Spinal cord (tissue), 10 donors: ENCODE measurements around the gene PLPPR4. TPM values are rescaled to one million over a fixed set of nuclear protein-coding genes. Genes with fewer than 3 reads are reported as not detected.
"Not testable (repeated sequence)": the region's sequence is repeated elsewhere in the genome, so short reads cannot be mapped to it uniquely, and the experiment has no call there.

Experiments
- DNase-seq, 6 donors: peaks; one replicate each; pipeline versions ENCODE4 v3.0.0 to v3.0.0-alpha.2; 2013 to 2015; ENCODE audit warnings: low spot score in 6 of 6, low read depth in 4 of 6
- H3K27ac ChIP-seq: one replicate; pipeline ENCODE4 v1.5.1; 2013; ENCODE audit warnings: low read depth, low read length, control low read depth
- H3K27me3 ChIP-seq: one replicate; pipeline ENCODE4 v1.6.1; 2013; ENCODE audit warnings: low read length; ENCODE audit not compliant: control insufficient read depth, insufficient read depth
- H3K36me3 ChIP-seq: one replicate; pipeline ENCODE4 v1.6.1; 2013; ENCODE audit warnings: low read length; ENCODE audit not compliant: control insufficient read depth, insufficient read depth
- H3K4me1 ChIP-seq: one replicate; pipeline ENCODE4 v1.6.1; 2013; ENCODE audit warnings: low read length; ENCODE audit not compliant: control insufficient read depth, insufficient read depth
- H3K4me3 ChIP-seq: one replicate; pipeline ENCODE4 v1.5.1; 2013; ENCODE audit warnings: low read depth, low read length, control low read depth
- H3K9me3 ChIP-seq: one replicate; pipeline ENCODE4 v1.6.1; 2013; ENCODE audit warnings: low read length; ENCODE audit not compliant: control insufficient read depth, insufficient read depth
- WGBS: methylation state at CpG from one replicate; pipeline ENCODE4 v1.1.5; 2013; ENCODE audit warnings: missing lambda C conversion rate; ENCODE audit not compliant: insufficient coverage; 5-methylcytosine and 5-hydroxymethylcytosine counted together
- polyA plus RNA-seq, 2 donors: library from polyadenylated mRNA; unstranded; fragments of 120-200 nt; gene quantifications; one replicate each; pipeline ENCODE4 v1.2.1, GENCODE V29; 2013; ENCODE audit not compliant: insufficient read length in 2 of 2
- total RNA-seq, 2 donors: library from RNA; depleted of rRNA in 1 of 2; stranded (reverse); fragments of 120-200 nt in 1 of 2; fragments of >200 nt in 1 of 2; gene quantifications; one replicate each; pipeline versions ENCODE4 v1.2.3 to v1.2.4, GENCODE V29; 2013 to 2014
- donor health status: healthy.

Gene PLPPR4
- total and polyA plus RNA-seq, 4 donors, result 13.1 to 70.7 (median 39.8) TPM

DNA sequence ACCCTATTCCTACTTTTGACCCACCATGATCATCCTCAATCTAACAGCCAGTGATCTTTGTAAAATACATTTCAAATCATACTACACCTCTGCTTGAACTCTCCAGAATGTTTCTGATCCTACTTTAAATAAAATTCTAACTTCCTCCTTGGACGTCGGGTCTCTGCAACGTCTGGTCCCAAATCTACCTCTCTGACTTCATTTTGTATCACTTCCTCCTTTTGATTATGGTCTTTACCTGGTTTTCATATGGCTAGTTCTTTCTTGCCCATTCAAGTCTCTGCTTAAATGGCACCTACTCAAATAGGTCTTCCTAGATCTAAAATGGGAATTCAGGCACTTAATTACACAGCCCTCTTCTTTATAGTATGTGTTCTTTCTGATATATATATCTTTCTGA is 18.2 kb downstream of the PLPPR4 start:
- no peaks in the 10 kb centered on the region for H3K9me3 ChIP-seq
- WGBS, result 55% methylated on average over 3 of the region's 3 CpGs

DNA sequence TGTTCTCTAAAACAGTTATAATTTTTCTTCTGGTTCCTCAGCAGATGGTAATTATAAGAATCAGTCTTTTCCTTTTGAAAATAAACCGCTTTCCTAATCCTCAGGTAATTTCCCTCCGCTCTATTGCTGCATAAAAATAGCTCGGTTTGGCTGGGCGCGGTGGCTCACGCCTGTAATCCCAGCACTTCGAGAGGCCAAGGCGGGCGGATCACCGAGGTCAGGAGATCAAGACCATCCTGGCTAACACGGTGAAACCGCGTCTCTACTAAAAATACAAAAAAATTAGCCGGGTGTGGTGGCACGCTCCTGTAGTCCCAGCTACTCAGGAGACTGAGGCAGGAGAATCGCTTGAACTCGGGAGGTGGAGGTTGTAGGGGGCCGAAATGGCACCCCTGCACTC is 19.2 kb downstream of the PLPPR4 start:
- not testable (repeated sequence) for DNase-seq, H3K27me3 ChIP-seq, H3K4me1 ChIP-seq, H3K9me3 ChIP-seq, H3K4me3 ChIP-seq, H3K36me3 ChIP-seq, H3K27ac ChIP-seq
- 96% methylated on average over 12 of the region's 18 CpGs for WGBS

More for the DNA sequence above, 18.2 kb downstream of the PLPPR4 start:
- Histone ChIP-seq H3K27me3 (no peaks in the 10 kb centered on the region), H3K4me1 (no peaks in the 10 kb centered on the region), H3K4me3 (no peak overlapping the region), H3K27ac (no peak overlapping the region), H3K36me3 (no peaks in the 10 kb centered on the region)
- DNase-seq, result no peak

DNA sequence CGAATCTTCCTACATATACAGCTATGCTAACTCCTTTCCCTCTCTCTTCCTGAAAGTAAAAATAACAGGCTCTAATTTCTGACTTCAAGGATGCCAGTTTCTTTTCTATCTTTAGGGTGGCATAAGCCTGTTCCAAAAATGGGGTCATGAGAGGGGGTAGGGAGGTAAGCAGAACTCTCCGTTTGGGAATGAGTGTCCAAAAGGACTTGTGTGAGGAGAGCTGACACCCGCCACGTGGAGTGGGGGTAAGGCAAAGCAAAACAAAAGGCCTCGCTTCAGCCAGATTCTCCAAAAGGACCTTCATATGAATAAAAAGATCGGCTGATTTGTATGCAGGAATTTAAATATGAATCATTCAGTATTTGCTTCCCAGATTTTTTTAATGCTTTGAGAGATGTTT is 28.6 kb downstream of the PLPPR4 start:
- Histone ChIP-seq H3K9me3 (peaks cover 2% of the 10 kb centered on the region), H3K27me3 (no peaks in the 10 kb centered on the region), H3K36me3 (no peaks in the 10 kb centered on the region), H3K27ac (no peak overlapping the region), H3K4me3 (no peak overlapping the region), H3K4me1 (no peaks in the 10 kb centered on the region)
- WGBS, result 60% methylated on average over 4 of the region's 6 CpGs
- DNase-seq, result peak in 1 of 6 donors; percentile 69

DNA sequence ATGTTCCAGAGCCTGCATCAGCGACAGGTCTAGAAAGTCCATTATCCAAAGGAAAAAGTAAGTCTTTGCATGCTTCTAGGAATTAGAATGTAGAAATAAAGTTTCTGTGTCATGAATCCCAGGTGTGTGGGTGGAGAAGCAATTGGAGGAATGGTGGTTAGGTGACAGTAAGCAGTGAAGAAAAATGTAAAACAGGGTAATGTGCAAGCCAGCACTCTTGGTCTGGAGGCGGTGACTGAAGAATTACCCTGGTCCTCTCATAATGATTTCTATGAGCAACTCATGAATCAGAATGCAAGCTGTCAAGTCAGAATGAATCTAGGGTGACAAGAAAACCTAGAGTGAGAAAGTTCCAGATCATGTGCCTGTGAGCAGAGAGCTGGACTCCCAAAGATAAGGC is 33.6 kb downstream of the PLPPR4 start:
- WGBS, result 80% methylated on average over 1 of the region's 2 CpGs

DNA sequence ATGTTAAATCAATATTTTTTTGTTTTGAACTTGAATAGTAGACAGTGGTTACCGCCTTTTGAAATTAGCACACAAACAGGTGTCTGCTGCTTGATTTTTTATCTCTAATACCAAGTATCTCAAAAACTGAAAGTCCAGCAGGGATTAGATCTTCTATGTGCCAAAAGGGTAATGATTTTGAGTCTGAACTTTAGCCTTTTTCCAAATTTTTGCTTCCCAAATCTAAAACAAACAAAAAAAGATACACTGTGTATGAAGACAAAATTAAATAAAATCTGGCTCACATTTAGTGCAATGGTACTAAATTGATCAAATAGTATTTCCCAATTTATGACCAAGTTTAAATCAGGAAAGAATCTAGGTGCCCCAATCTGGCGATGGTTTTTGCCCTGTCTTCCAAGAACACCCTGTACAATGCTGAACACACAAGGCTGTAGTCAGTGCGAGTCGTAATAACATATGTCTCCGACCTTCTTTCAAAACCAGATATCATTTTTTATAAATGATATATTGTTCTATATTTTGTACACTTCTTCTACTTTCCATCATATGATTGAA is 40.5 kb downstream of the PLPPR4 start:
- Histone ChIP-seq H3K9me3 (no peaks in the 10 kb centered on the region), H3K4me1 (no peaks in the 10 kb centered on the region), H3K27ac (no peak overlapping the region), H3K36me3 (peaks cover 5% of the 10 kb centered on the region), H3K4me3 (no peak overlapping the region), H3K27me3 (no peaks in the 10 kb centered on the region)
- no CpG with 5 or more reads among the region's 5 CpGs for WGBS
- no peak for DNase-seq

More for the DNA sequence above, 33.6 kb downstream of the PLPPR4 start:
- no peaks in the 10 kb centered on the region for H3K27me3 ChIP-seq
- H3K9me3 ChIP-seq, result no peaks in the 10 kb centered on the region
- H3K4me3 ChIP-seq, result no peak overlapping the region
- no peak for DNase-seq
- H3K4me1 ChIP-seq, result no peaks in the 10 kb centered on the region
- H3K27ac ChIP-seq, result no peak overlapping the region
- no peaks in the 10 kb centered on the region for H3K36me3 ChIP-seq

DNA sequence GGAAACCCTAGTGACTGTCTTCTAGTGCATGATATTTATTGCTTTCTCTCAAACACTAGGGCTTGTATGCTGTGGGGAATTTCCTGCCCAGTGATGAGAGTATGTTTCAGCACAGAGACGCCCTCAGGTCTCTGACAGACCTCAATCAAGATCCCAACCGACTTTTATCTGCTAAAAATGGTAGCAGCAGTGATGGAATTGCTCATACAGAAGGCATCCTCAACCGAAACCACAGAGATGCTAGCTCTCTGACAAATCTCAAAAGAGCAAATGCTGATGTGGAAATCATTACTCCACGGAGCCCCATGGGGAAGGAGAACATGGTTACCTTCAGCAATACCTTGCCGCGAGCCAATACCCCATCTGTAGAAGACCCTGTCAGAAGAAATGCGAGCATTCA is 41.3 kb downstream of the PLPPR4 start:
- Histone ChIP-seq H3K27me3 (no peaks in the 10 kb centered on the region), H3K27ac (no peak overlapping the region)
- 98% methylated on average over 7 of the region's 7 CpGs for WGBS

DNA sequence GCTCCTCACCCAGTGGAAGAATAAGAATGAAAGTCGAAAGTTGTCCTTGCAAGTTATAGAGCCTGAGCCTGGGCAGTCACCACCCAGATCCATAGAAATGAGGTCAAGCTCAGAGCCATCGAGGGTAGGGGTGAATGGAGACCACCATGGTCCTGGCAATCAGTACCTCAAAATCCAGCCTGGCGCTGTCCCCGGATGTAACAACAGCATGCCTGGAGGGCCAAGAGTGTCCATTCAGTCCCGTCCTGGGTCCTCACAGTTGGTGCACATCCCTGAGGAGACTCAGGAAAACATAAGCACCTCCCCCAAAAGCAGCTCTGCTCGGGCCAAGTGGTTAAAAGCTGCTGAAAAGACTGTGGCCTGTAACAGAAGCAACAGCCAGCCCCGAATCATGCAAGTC is 41.8 kb downstream of the PLPPR4 start:
- no peaks in the 10 kb centered on the region for H3K9me3 ChIP-seq
- DNase-seq, result no peak
- no peak overlapping the region for H3K27ac ChIP-seq
- H3K36me3 ChIP-seq, result peaks cover 5% of the 10 kb centered on the region
- H3K27me3 ChIP-seq, result no peaks in the 10 kb centered on the region
- no peaks in the 10 kb centered on the region for H3K4me1 ChIP-seq
- WGBS, result 89% methylated on average over 7 of the region's 7 CpGs
- H3K4me3 ChIP-seq, result no peak overlapping the region

More for the DNA sequence above, 41.3 kb downstream of the PLPPR4 start:
- H3K9me3 ChIP-seq, result no peaks in the 10 kb centered on the region
- DNase-seq, result no peak
- peaks cover 5% of the 10 kb centered on the region for H3K36me3 ChIP-seq
- no peaks in the 10 kb centered on the region for H3K4me1 ChIP-seq
- no peak overlapping the region for H3K4me3 ChIP-seq

DNA sequence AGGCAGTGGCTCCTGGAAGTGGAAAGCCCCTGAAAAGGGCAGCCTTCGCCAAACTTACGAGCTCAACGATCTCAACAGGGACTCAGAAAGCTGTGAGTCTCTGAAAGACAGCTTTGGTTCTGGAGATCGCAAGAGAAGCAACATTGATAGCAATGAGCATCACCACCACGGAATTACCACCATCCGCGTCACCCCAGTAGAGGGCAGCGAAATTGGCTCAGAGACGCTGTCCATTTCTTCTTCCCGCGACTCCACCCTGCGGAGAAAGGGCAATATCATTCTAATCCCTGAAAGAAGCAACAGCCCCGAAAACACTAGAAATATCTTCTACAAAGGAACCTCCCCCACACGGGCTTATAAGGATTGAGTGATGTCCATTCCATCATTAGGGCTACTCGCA is 42.4 kb downstream of the PLPPR4 start:
- Histone ChIP-seq H3K4me1 (no peaks in the 10 kb centered on the region), H3K27me3 (no peaks in the 10 kb centered on the region), H3K4me3 (no peak overlapping the region), H3K27ac (no peak overlapping the region), H3K9me3 (no peaks in the 10 kb centered on the region), H3K36me3 (peaks cover 5% of the 10 kb centered on the region)
- no peak for DNase-seq
- WGBS, result 88% methylated on average over 14 of the region's 15 CpGs

DNA sequence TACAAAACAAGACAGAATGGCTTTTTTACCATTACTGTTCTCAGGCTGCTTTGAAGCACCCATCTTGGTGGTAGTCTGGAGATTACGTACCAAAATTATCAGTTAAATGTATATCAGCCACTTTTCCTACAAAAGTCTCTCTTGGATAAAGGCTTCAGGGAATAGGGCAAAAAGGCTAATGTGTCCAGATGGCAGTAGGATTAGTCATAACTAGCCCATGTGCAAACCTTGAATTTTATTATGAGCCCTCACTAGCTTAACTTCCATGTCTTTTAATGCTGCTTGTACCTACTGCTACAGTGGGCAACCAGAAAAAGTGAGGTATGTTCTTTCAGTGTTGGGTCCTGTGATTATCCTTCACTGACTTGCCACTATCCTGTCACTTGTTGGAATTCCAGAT is 51.0 kb downstream of the PLPPR4 start:
- Histone ChIP-seq H3K4me3 (no peak overlapping the region), H3K36me3 (no peaks in the 10 kb centered on the region), H3K27ac (no peak overlapping the region), H3K4me1 (no peaks in the 10 kb centered on the region), H3K27me3 (no peaks in the 10 kb centered on the region), H3K9me3 (no peaks in the 10 kb centered on the region)
- no CpG with 5 or more reads among the region's 1 CpG for WGBS
- DNase-seq, result no peak

DNA sequence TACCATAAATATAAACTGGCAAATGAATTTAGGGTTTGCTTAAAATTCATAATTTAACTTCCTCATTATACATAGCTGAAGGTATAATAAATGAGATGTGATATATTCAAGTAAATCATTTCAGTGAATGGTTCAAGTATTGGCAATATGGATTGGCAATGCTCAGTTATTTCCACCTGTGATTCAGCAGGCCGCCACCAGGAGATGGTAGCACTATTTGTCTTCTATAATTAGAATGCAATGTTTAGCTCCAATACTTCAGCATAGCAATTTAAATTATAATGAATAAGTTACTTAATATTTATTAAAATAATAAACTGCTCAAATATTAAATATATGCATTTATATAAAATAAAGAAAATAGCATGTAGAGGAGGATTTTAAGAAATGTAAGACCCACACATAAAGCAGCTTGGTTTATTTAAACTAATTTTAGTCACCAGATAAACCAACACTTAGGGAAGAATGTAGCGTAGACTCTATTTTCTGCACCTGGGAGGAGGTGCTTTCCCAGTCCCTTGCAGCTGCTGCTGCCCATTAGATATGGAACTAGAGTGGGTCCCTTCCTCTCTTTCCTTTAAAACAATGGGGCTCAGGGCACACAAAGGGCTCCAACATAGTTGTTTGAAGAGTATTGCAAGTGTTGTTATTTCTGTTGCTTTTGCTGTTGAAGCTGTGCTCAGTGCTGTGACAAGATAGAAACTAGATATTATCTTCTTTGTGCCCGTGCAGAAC is 62.1 kb downstream of the PLPPR4 start:
- no peak for DNase-seq
- Histone ChIP-seq H3K4me3 (no peak overlapping the region), H3K4me1 (no peaks in the 10 kb centered on the region), H3K36me3 (no peaks in the 10 kb centered on the region), H3K9me3 (no peaks in the 10 kb centered on the region), H3K27ac (no peak overlapping the region), H3K27me3 (no peaks in the 10 kb centered on the region)
- WGBS, result no CpG with 5 or more reads among the region's 3 CpGs
